Stimulated activated CD8-positive, alpha-beta memory T cell treated with anti-CD3 and anti-CD28 coated beads, Interleukin-2, amount 100 ng/mL, for 48 hours (primary cell): ENCODE data around the gene NAA10.

Experiments
- DNase-seq, 2 donors: peaks; one replicate each; pipeline ENCODE4 v3.0.0-alpha.2; 2020; ENCODE audit warnings: low read depth in 2 of 2

NAA10 gene

GRCh38 chrX:153884590-153884989 lies 50.2 kb downstream of the NAA10 start:
- DNase-seq, result no peak

GRCh38 chrX:153884136-153884535 lies 50.7 kb downstream of the NAA10 start:
- no peak for DNase-seq

GRCh38 chrX:153883163-153883843 lies 51.5 kb downstream of the NAA10 start:
- no peak for DNase-seq

GRCh38 chrX:153882557-153882956 lies 52.3 kb downstream of the NAA10 start:
- no peak for DNase-seq

- no peak for DNase-seq
Measured at GRCh38 chrX:153882086-153882498, 52.7 kb downstream of the NAA10 start.

- DNase-seq, result no peak
Measured at GRCh38 chrX:153881281-153881680, 53.6 kb downstream of the NAA10 start.

- no peak for DNase-seq
Measured at GRCh38 chrX:153880440-153880815, 54.4 kb downstream of the NAA10 start.

GRCh38 chrX:153879741-153880439 lies 54.9 kb downstream of the NAA10 start:
- DNase-seq, result no peak
